NK-92 (cell line): ENCODE results near the gene MAN1A2.

Source experiments
- DNase-seq: peaks from one replicate; lab custom pipeline; 2025; ENCODE audit not compliant: unreplicated experiment; lab: John Stamatoyannopoulos, UW

Gene MAN1A2

DNA sequence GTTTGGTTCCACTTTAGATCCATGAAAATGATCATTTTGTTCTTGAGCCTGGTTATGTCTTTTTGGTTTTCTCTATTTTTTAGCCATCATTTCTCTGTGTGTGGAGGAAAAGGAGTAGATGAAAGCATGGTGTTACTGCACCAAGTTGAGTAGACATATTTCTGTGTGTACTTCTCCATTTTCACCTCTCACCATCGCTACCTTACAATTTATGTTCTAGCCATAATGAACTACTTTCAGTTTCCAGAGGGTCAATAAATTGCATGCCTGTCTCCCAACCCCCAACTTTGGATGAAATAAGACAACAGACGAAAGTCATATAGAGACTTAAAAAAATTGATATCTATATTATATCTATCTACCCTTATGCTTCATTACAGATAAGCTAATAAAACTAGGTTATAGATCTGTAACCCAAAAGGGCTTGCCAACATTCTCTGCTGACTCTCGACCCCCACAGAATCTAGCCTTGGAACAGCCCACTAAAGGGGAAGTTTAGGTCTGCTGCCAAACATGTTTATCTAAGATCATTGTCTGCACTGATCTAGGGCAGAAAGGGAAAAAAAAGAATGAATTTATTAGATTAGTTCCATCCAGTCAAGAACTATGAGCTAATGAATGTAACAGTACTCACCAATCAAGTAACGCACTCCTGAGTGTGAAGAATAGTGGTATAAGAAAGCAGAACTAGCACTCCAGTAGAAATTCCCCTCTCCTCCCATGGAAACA, 7.5 kb upstream of the MAN1A2 start:
- DNase-seq = no peak

- DNase-seq = no peak
Measured at GRCh38 chr1:117362986-117363385, 4.3 kb upstream of the MAN1A2 start.

GRCh38 chr1:117363571-117364048, 3.6 kb upstream of the MAN1A2 start:
- DNase-seq = no peak

GRCh38 chr1:117364240-117364639, 3.0 kb upstream of the MAN1A2 start:
- no peak for DNase-seq

DNA sequence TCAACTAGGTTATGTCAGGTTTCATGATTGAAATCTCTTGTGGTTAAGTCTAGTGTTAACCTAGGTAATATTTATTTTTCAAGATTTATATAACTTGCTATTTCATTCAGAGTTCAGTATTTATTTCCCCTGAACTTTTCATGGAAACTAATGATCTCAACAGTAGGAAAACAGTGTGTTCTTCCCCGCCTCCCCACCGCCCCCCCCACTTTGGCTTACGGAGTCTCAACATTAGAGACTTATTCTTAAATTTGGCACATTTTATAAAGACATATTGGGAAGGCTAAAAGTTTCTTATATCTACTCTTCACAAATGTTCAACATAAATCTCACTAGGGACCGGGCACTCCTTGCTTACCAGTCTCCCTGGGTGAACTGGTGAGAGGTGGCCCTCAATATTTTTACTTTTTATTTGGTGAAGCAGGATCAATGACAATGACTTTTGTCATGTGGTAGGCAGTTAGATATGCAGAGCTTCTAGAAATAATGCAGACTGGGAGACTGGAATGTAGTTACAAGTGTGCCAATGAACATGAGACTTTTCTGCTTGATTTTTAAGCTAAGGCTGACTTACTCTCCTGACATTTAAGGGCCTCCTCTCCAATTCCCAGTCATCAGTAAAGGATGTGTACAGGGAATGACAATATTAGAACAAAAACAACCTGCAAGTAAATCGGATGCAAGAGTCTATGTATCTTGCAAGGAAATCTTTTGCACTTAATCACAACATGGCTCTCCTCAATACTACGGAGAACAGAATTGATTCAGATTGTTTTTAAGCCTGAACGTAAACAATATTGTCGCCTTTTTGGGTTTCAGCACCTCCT, 1.7 kb upstream of the MAN1A2 start:
- no peak for DNase-seq

DNA sequence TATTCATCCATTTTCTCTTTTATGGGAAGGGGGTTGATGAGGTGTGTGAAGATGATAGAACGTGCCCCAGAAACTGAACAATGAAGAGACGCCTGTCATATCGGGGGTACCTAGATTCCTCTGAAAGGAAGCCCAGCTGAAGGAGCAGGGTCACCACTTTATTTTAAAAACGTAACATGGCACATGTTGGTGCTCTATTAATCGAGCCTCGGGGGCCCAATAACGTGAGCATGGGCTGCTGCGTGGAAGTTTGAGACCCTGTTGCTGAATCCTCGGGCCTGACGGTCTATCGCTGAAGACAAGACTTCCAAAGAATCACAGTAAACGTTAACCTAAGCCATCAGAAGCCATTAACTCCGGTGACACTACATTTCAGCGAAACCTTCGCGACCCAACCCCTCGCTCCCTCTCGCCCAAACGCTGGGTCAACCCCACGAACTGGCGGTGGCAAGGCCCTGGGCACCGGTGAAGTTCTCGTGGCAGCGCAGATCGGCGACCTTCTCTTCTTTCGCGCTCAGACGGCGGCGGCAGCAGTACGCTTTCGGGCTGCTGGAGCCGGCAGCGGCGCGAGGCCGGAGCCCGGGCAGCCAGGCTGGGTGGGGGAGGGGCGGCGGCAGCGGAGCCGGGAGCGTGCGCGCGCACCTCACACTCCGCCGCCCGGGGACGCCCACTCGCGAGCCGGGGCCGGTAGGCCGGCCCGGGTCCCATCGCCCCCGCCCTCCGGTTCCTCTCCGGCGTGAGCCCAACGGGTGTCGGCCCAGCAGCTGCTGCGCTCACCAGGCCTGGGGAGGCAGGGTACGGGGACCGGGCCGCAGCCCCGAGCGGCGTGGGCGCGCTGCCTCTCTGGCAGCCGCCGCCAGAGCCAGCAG, 838 bp upstream of the MAN1A2 start:
- DNase-seq = no peak

DNA sequence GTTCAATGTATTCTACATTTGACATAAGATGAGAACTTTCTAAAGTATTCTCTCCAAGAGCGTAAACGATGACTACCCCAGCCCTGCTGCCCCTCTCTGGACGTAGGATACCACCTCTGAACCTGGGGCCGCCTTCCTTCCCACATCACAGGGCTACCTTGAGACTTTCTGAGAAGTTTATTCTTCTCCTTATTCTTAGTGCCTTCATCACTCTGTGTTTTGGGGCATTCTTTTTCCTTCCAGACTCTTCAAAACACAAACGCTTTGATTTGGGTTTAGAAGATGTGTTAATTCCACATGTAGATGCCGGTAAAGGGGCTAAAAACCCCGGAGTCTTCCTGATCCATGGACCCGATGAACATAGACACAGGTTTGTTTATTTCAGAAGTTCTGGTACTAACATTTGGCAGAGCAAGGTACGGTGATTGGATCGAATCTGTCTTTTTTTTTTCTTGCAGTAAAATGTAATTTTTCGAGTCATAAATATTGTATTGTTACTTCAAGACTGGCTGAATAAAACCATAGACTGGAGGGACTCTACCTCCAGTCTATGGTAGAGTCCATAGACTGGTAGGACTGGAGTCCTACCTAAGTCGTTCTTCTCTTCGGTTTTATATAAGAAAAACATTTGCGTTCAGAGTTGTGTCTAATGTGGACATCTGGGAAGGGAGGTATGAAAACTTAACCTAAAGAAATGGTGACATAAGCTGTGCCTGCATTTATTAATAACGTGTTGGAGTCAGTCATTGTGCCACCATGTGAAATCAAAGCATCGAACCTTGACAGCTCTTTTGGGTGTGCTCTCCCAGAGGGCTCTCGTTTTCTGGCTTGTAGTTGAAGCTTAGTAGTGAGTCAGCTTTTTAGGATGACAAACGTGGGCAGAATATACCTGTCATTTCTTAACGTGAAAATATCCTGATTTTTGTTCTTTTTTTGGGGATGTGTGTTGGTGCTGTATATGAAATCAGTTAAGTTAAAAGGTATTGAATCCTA, 1.2 kb downstream of the MAN1A2 start:
- DNase-seq = no peak

GRCh38 chr1:117370071-117370470, 2.8 kb downstream of the MAN1A2 start:
- DNase-seq = no peak

GRCh38 chr1:117370509-117370908, 3.3 kb downstream of the MAN1A2 start:
- no peak for DNase-seq

DNA sequence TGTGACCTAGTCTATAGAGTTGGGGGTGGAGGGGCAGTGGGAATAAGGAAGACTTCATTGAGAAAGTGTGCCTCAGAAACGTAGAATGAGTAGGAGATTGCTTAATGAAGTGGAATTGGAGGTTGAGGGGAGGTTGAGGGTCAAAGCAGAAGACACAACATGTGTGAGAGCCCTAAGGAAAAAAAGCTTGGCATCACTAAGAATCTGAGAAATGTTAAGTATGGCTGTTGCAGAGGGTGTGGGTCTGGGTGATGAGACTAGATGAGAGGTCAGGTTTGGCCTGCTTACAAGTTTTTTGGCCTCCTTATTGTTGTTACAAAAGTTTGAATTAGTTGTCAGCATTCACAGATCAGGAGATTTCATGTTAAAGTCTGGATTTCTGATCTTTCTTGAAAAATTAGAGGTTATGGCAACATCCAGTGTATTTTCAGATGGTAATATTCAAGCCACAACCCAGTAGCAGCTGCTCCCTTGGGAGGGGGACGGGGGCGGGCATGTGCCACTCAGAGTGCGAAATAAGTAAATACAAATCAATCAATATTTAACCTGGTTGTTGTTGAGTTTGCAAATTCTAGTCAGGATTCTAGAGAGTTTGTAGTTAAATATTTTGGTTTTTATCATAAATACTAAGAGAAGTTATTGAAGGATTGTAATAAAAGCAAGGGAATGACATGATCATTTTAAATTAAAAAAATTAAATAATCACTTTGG, 4.3 kb downstream of the MAN1A2 start:
- no peak for DNase-seq

DNA sequence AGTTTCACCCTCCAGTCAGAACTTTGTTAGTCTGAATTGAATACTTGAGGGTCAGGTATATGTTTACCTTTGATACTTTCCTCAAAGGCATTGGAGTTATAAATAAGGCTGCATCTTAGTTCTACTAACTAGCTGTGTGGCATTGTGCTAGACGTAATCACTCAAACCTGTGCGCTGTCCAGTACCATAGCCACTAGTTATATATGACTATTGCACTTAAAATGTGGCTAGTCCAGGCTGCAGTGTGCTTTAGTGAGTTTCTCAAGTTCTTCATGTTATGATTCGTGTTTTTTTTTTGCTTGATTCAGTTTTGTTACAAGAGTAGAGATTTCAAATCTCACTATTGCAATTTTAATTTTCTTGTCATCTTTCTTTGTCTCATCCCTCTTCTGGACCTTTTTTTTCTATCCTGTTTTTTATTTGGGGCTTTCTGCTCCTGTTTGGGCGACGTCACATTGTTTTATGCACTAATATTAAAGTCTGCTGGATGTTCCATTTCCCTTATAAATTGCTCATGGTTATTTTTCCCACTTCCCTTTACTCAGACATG, 5.7 kb downstream of the MAN1A2 start:
- DNase-seq = no peak

DNA sequence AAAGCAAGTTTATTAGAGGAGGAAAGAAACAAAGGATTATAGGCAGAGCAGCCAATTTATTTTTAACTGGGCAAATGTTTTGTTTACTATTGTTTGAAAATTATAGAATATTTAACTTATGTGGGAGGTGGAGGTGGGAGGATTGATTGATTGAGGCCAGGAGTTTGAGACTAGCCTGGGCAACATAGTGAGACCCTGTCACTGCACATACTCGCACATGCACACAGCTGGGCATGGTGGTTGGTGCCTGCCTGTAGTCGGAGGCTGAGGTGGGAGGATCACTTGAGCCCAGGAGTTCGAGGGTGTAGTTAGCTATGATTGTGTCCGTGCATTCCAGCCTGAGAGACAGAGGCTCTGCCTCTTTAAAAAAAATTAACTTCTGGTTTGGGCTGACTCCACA, 6.7 kb downstream of the MAN1A2 start:
- DNase-seq = no peak

GRCh38 chr1:117375327-117375726, 8.1 kb downstream of the MAN1A2 start:
- DNase-seq = no peak

DNA sequence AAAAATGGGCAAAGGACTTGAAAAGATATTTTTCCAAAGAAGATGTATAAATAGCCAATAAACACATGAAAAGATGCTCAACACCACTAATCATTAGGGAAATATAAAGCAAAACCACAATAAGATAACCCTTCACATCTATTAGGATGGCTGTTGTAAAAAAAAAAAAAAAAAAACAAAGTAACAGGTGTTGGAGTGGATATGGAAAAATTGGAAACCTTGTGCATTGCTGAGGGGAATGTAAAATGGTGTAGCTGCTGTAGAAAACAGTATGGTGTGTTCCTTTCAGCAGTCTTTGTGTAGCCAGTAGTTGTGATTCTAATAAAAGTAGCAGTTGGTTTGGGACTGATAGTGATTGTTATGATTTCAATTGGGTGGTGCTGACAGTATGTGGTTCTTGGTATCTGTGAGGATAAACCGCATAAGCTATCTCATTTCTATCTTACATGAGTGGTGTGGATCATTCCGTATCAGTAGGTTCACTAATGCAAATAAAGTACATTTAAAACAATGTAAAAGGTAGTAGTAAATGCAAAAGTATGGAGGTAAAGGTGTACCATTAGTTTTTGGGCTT, 19.9 kb downstream of the MAN1A2 start:
- DNase-seq = no peak

DNA sequence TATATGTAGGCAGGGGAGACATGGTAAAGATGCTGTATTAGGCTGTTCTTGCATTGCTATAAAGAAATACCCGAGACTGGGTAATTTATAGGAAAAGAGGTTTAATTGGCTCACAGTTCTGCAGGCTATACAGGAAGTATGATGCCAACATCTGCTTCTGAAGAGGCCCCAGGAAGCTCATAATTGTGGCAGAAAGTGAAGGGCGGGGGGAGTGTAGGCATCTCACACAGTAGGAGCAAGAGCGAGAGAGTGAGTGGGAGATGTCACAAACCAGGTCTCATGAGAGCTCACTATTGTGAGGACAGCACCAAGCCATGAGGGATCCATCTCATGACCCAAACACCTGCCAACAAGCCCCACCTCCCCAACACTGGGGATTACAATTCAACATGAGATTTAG, 21.1 kb downstream of the MAN1A2 start:
- DNase-seq = no peak

DNA sequence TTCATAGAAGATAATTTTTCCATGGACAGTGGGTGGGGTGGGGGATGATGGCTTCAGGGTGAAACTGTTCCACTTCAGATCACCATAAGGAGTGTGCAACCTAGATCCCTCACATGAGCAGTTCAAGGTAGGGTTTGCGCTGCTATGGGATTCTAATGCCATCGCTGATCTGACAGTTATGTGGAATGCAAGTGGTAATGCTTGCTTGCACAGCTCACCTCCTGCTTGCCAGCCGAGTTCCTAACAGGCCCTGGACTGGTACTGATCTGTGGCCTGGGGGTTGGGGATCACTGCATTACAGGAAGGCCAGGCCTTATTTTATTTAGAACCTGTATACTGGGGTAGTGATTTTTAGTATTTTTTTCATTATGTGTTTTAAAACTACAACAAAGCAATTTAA, 22.0 kb downstream of the MAN1A2 start:
- no peak for DNase-seq

DNA sequence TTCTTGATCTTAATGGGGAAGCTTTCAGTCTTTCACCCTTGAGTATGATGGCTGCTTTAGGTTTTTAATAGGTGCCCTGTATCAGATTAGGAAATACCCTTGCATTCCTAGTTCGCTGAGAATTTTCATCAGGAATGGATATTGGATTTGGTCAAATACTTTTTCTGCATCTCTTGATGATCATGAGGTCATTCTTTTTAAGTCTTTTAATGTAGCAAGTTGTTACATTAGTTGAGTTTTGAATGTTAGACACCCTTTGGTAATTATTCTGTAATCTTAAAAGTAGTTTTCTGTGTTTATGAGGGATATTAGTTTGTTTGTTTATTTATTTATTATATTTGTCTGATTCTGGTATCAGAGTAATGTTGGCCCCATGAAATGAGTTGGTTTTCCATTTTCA, 22.5 kb downstream of the MAN1A2 start:
- no peak for DNase-seq

- DNase-seq = no peak
Measured at GRCh38 chr1:117392771-117393170, 25.5 kb downstream of the MAN1A2 start.

DNA sequence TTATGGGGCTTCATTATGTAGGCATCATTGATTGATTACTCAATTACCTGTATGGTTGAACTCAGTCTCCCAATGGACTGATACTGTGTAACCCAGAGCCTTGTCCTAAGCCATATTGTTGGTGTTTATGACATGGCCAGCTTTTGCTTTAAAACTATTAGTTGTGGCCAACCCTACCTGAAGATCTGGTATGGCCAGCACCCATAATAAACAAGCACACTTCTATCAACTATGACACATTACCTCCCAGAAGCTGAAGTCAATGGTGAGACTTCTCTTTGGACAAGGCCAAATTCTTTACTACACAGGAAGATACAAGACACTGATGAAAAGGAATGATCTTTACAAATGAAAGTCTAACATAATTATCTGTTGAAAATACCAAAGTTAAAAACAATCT, 28.8 kb downstream of the MAN1A2 start:
- DNase-seq = no peak
